K562 (cell line): ENCODE data around the gene NXN.

Experiments
- ATF3 ChIP-seq, 2 experiments: fragments of 450-650 bp in 1 of 2; sonication (generic) in 1 of 2; formaldehyde crosslinking in 1 of 2; IDR thresholded peaks in 1 of 2; conservative IDR thresholded peaks in 1 of 2; 2 replicates each; pipeline versions ENCODE4 v1.6.1 to v1.8.1; 2016 to 2023; ENCODE audit warnings: mild to moderate bottlenecking in 2 of 2, moderate library complexity in 2 of 2, inconsistent platforms in 1 of 2, missing genetic modification reagents in 1 of 2
- CBX5 ChIP-seq: IDR thresholded peaks from 2 replicates; pipeline ENCODE4 v1.6.1; 2014; ENCODE audit warnings: low read depth, borderline replicate concordance
- EGR1 ChIP-seq: fragments of 450-650 bp; conservative IDR thresholded peaks from 2 replicates; pipeline ENCODE4 v1.6.1; 2017; ENCODE audit warnings: mild to moderate bottlenecking
- FOSL1 ChIP-seq: fragments of 200-800 bp; sonication (Bioruptor generic); conservative IDR thresholded peaks from 2 replicates; pipeline ENCODE4 v1.6.1; 2016; ENCODE audit warnings: missing genetic modification characterization, missing compliant biosample characterization
- ILF3 ChIP-seq: fragments of 450-650 bp; IDR thresholded peaks from 2 replicates; pipeline ENCODE4 v1.6.1; 2018; ENCODE audit warnings: antibody characterized with exemption, mild to moderate bottlenecking, moderate library complexity, borderline replicate concordance
- JUN ChIP-seq, 2 experiments: sonication (generic) in 1 of 2; formaldehyde crosslinking in 1 of 2; IDR thresholded peaks; 2 replicates each; pipeline versions ENCODE4 v1.6.1 to v1.8.0; 2012 to 2022; ENCODE audit warnings: borderline replicate concordance in 2 of 2, mild to moderate bottlenecking in 2 of 2, improper control_type of control experiment in 1 of 2, low read depth in 1 of 2, low read length in 1 of 2, missing genetic modification reagents in 1 of 2
- JUNB ChIP-seq: fragments of 450-650 bp; formaldehyde crosslinking; conservative IDR thresholded peaks from 2 replicates; pipeline ENCODE4 v1.4.0; 2020; ENCODE audit warnings: mild to moderate bottlenecking
- PATZ1 ChIP-seq: fragments of 250-450 bp; sonication (Bioruptor Pico); IDR thresholded peaks from 2 replicates; pipeline ENCODE4 v1.5.0; 2020; ENCODE audit warnings: mild to moderate bottlenecking, borderline replicate concordance
- PHB ChIP-seq: fragments of 250-450 bp; sonication (Bioruptor Pico); IDR thresholded peaks from 2 replicates; pipeline ENCODE4 v1.5.0; 2021
- POLR2A ChIP-seq: fragments of 450-650 bp; conservative IDR thresholded peaks from 2 replicates; pipeline ENCODE4 v1.6.1; 2016
- POLR2AphosphoS5 ChIP-seq: IDR thresholded peaks from 2 replicates; pipeline ENCODE4 v1.6.1; 2011; ENCODE audit warnings: mild to moderate bottlenecking, low read depth, low read length, moderate library complexity; ENCODE audit not compliant: control insufficient read depth, insufficient read depth
- RAD21 ChIP-seq, 2 experiments: fragments of 250-450 bp in 1 of 2; fragments of 450-650 bp in 1 of 2; sonication (Bioruptor Pico) in 1 of 2; formaldehyde crosslinking in 1 of 2; IDR thresholded peaks in 1 of 2; conservative IDR thresholded peaks in 1 of 2; 2 replicates each; pipeline versions ENCODE4 v1.4.0 to v1.8.0; 2020 to 2022; ENCODE audit warnings: mild to moderate bottlenecking in 2 of 2, moderate library complexity in 1 of 2
- SETDB1 ChIP-seq: IDR thresholded peaks from one replicate; pipeline ENCODE4 v1.6.1; 2012; ENCODE audit warnings: low read length, control low read depth, inconsistent platforms
- ZNF140 ChIP-seq: fragments of 250-450 bp; sonication (Bioruptor Pico); IDR thresholded peaks from 2 replicates; pipeline ENCODE4 v1.8.0; 2021; ENCODE audit warnings: moderate library complexity, mild to moderate bottlenecking, inconsistent platforms

- TF ChIP-seq PATZ1 (CRISPR knock-in tag) (no peak), JUN (IDR thresholded peaks at IDR 0.05; ENCODE audit: borderline replicate concordance, low read depth, low read length) (no peak), JUN (CRISPR knock-in tag; IDR thresholded peaks at IDR 0.05; ENCODE audit: borderline replicate concordance) (no peak), ILF3 (no peak), POLR2AphosphoS5 (no peak), FOSL1 (tag) (no peak), ZNF140 (CRISPR knock-in tag) (no peak), SETDB1 (no peak), RAD21 (CRISPR knock-in tag; conservative IDR thresholded peaks at IDR 0.05 in 1 of 2, IDR thresholded peaks at IDR 0.05 in 1 of 2) (no peak), ATF3 (IDR thresholded peaks at IDR 0.05) (no peak), ATF3 (CRISPR knock-in tag; conservative IDR thresholded peaks at IDR 0.05) (no peak), EGR1 (no peak), CBX5 (no peak), POLR2A (no peak), PHB (CRISPR knock-in tag) (no peak), JUNB (no peak)
Observed at GRCh38 chr17:796609-797008, 183.0 kb downstream of the NXN start.
